A673 (cell line): Measurements from ENCODE around the gene ADAD2. TPM values are rescaled to one million over a fixed set of nuclear protein-coding genes. Genes with fewer than 3 reads are reported as not detected.

Experiments used
- BruUV-seq: library from RNA; stranded (reverse); fragments of 400-500 nt; replicated peaks from 2 replicates; lab custom pipeline; 2021; lab: Mats Ljungman, UMichigan
- CTCF ChIA-PET: fragments of 300-600 bp; sonication (Branson Sonifier 250); formaldehyde crosslinking; loops from one replicate; lab custom pipeline; 2022; ENCODE audit warnings: antibody characterized with exemption; lab: Charles Lee
- POLR2A ChIA-PET: fragments of 300-600 bp; sonication (Branson Sonifier 250); formaldehyde crosslinking; loops from one replicate; lab custom pipeline; 2022; ENCODE audit warnings: antibody characterized with exemption; ENCODE audit not compliant: low non-redundant PET; lab: Charles Lee
- DNase-seq: peaks from one replicate; pipeline ENCODE4 v3.0.0-alpha.2; 2015; ENCODE audit warnings: low spot score
- H3K27ac ChIP-seq: fragments of 200-600 bp; sonication (generic); 2 replicates; pipeline ENCODE4 v1.5.1; 2016; ENCODE audit warnings: mixed run types, low read depth, mild to moderate bottlenecking, mixed read lengths, antibody characterized with exemption, low read length; ENCODE audit not compliant: poor library complexity, severe bottlenecking
- H3K27me3 ChIP-seq: fragments of 200-600 bp; sonication (generic); replicated peaks from 2 replicates; pipeline ENCODE4 v1.6.1; 2017; ENCODE audit warnings: mixed run types, low read depth, mild to moderate bottlenecking, mixed read lengths, antibody characterized with exemption, low read length; ENCODE audit not compliant: insufficient read depth, poor library complexity
- H3K36me3 ChIP-seq: fragments of 200-600 bp; sonication (generic); 2 replicates; pipeline ENCODE4 v1.6.1; 2016; ENCODE audit warnings: mixed run types, mild to moderate bottlenecking, mixed read lengths, antibody characterized with exemption, low read length; ENCODE audit not compliant: insufficient read depth, poor library complexity, severe bottlenecking
- H3K4me1 ChIP-seq: fragments of 200-600 bp; sonication (generic); 2 replicates; pipeline ENCODE4 v1.6.1; 2017; ENCODE audit warnings: mixed run types, mild to moderate bottlenecking, mixed read lengths, antibody characterized with exemption, low read length; ENCODE audit not compliant: insufficient read depth, poor library complexity, severe bottlenecking
- H3K4me3 ChIP-seq: fragments of 200-600 bp; sonication (generic); 2 replicates; pipeline ENCODE4 v1.5.1; 2016; ENCODE audit warnings: low read depth, mixed run types, mild to moderate bottlenecking, mixed read lengths, low read length; ENCODE audit not compliant: poor library complexity, severe bottlenecking
- H3K9me3 ChIP-seq: fragments of 200-600 bp; sonication (generic); 2 replicates; pipeline ENCODE4 v1.6.1; 2016; ENCODE audit warnings: mixed run types, low read depth, mild to moderate bottlenecking, mixed read lengths, antibody characterized with exemption, low read length; ENCODE audit not compliant: poor library complexity, severe bottlenecking
- EZH2 ChIP-seq: fragments of 200-600 bp; sonication (generic); IDR thresholded peaks from 2 replicates; pipeline ENCODE4 v1.6.1; 2017; ENCODE audit warnings: borderline replicate concordance, low read depth, mild to moderate bottlenecking, mixed read lengths, antibody characterized with exemption, low read length; ENCODE audit not compliant: poor library complexity, severe bottlenecking
- intact Hi-C: fragments of 100-400 bp; cut with micrococcal nuclease; formaldehyde crosslinking; loops from one replicate; pipeline ENCODE4 v1.10.0; 2022; ENCODE audit not compliant: unreplicated experiment
- total RNA-seq: library from RNA; stranded (reverse); gene quantifications from 2 replicates; pipeline ENCODE4 v1.2.3, GENCODE V29; 2021
- TF ChIP-seq, protein P1 (sequence below): fragments of 300-800, 200-600 bp; sonication (generic); conservative IDR thresholded peaks from 2 replicates; pipeline ENCODE4 v1.5.1; 2017; ENCODE audit warnings: low read depth, mild to moderate bottlenecking, antibody characterized with exemption, low read length, moderate library complexity, mixed read lengths

ADAD2 gene
- total RNA-seq, 1 experiment from 2014 or later = not detected

DNA sequence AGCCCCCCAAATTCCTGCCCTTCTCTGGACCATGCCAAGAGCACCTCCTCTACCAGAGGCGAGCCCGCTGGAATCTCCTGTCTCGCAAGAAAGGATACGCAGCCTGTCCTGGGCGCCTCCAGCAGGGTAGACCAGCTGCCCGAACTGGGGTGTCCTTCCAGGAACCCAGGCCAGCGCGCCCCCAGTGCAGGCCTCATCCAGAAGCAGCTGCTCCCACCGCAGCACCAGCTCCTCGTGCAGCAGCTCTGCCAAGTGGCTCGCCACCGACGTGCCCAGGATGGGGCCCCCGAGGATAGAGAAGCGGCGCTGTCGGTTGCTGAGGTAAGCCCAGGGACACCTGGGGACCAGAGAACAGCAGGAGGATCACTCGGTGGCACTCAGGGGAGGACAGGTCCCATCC, 8.9 kb upstream of the ADAD2 start:
- POLR2A ChIA-PET = no interaction called here
- no peaks in the 10 kb centered on the region for H3K9me3 ChIP-seq
- no TSS peak for BruUV-seq
- H3K27me3 ChIP-seq = no peaks in the 10 kb centered on the region
- H3K4me3 ChIP-seq = no peak overlapping the region
- no peak for DNase-seq
- no peak overlapping the region for H3K27ac ChIP-seq
- CTCF ChIA-PET = no interaction called here
- H3K4me1 ChIP-seq = peaks cover 4% of the 10 kb centered on the region
- peaks cover 14% of the 10 kb centered on the region for H3K36me3 ChIP-seq
- intact Hi-C loops = no loop called here
- TF ChIP-seq, protein P1, sequence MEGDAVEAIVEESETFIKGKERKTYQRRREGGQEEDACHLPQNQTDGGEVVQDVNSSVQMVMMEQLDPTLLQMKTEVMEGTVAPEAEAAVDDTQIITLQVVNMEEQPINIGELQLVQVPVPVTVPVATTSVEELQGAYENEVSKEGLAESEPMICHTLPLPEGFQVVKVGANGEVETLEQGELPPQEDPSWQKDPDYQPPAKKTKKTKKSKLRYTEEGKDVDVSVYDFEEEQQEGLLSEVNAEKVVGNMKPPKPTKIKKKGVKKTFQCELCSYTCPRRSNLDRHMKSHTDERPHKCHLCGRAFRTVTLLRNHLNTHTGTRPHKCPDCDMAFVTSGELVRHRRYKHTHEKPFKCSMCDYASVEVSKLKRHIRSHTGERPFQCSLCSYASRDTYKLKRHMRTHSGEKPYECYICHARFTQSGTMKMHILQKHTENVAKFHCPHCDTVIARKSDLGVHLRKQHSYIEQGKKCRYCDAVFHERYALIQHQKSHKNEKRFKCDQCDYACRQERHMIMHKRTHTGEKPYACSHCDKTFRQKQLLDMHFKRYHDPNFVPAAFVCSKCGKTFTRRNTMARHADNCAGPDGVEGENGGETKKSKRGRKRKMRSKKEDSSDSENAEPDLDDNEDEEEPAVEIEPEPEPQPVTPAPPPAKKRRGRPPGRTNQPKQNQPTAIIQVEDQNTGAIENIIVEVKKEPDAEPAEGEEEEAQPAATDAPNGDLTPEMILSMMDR = no peak
- TF ChIP-seq EZH2 = no peak

GRCh38 chr16:84182680-84183571, 8.0 kb upstream of the ADAD2 start:
- no TSS peak for BruUV-seq
- no peak overlapping the region for H3K4me3 ChIP-seq
- no peaks in the 10 kb centered on the region for H3K9me3 ChIP-seq
- no peak overlapping the region for H3K27ac ChIP-seq
- H3K4me1 ChIP-seq = peaks cover 4% of the 10 kb centered on the region
- peaks cover 14% of the 10 kb centered on the region for H3K36me3 ChIP-seq
- no peak for DNase-seq
- H3K27me3 ChIP-seq = no peaks in the 10 kb centered on the region
- intact Hi-C loops = no loop called here
- TF ChIP-seq, protein P1 = no peak
- no peak for TF ChIP-seq EZH2
- ChIA-PET CTCF (no interaction called here), POLR2A (no interaction called here)

- no peak for DNase-seq
- intact Hi-C loops = no loop called here
- BruUV-seq = no TSS peak
- Histone ChIP-seq H3K27me3 (no peaks in the 10 kb centered on the region), H3K27ac (no peak overlapping the region), H3K36me3 (peaks cover 14% of the 10 kb centered on the region), H3K4me3 (no peak overlapping the region), H3K9me3 (no peaks in the 10 kb centered on the region), H3K4me1 (peaks cover 4% of the 10 kb centered on the region)
- POLR2A ChIA-PET = no interaction called here
- no peak for TF ChIP-seq EZH2
- TF ChIP-seq, protein P1 = no peak
- CTCF ChIA-PET = no interaction called here
Observed at GRCh38 chr16:84183572-84183875, 7.4 kb upstream of the ADAD2 start.
